HG02798 (cell line): ENCODE results near the gene TYW3.
"Not testable (repeated sequence)": the region's sequence is repeated elsewhere in the genome, so short reads cannot be mapped to it uniquely, and the experiment has no call there.

Experiments
- ATAC-seq: cut with Tn5 transposase; IDR thresholded peaks from one replicate; pipeline ENCODE4 v1.9.1; 2021; ENCODE audit warnings: mild to moderate bottlenecking; ENCODE audit not compliant: unreplicated experiment, poor library complexity

TYW3 gene

DNA sequence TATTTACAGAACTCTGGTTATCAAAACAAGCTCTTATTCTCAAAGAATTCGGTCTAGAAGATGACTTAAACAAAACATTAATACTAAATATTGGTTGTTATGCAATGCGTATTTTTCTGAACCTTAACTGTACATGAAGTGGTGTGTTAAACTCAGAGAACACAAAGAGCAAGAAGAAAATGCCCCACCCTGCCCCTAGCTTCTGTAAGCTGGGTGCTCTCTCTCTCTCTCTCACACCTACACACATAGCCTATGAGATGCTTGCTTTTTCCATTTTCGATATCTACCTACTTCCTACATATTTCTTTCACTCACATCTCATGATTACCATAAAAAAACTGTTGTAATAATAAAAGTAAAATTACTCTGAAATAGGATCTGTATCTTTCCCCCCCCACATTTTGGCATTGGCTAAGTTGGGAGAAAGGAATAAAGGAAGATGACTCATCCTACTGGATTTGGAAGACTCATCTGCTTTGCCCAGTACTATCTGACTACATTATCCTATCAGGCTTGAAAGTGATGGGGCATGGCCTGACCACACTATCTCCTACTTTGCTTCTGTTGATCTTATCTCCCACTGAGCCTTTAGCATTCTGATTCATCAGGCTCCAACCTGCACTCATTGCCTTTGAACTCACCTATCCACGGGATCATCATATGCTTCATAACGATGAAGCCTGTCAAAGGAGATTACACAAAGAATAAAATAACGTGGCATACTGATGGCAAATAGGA, 3.0 kb upstream of the TYW3 start:
- no peak for ATAC-seq

- ATAC-seq: peak; percentile 27
Measured at GRCh38 chr1:74731399-74732052, 1.4 kb upstream of the TYW3 start.

GRCh38 chr1:74732071-74732946, 643 bp upstream of the TYW3 start:
- ATAC-seq: peak; percentile 21

DNA sequence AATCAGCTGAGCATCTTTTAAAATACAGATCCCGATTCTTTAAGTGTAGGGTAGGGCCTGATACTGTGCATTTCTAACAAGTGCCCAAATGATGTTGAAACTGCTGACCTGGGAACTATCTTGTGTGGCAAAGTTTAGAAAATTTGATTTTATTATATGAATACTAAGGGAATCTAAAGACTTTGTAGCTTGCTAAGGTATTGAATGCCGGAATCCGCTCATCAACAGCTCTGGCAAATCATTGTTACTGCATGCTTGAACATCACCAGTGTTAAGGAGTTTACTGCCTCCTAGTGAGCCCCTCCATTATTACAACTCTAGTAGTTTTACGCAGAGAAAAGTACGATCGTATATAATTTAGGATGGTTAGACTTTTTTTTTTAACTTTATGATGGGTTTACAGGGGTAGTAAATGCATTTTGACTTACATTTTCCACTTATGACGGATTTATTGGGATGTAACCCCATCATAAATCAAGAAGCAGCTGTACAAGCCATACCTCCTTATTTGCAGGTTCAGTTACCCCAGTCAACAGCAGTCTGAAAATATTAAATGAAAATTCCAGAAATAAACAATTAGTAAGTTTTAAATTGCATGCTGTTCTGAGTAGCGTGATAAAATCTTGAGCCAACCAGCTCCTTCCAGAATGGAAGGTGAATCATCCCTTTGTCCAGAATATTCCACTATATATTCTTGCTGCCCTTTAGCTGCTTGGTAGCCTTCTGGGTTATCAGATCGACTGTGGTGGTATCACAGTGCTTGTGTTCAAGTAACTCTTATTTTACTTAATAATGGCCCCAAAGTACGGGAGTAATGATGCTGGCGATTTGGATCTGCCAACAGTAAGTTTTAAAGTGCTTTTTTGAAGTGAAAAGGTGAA, 892 bp downstream of the TYW3 start:
- ATAC-seq: peak; percentile 54

GRCh38 chr1:74737333-74737732, 4.4 kb downstream of the TYW3 start:
- ATAC-seq: no peak

- ATAC-seq: not testable (repeated sequence)
Measured at GRCh38 chr1:74740307-74740980, 7.5 kb downstream of the TYW3 start.

GRCh38 chr1:74745247-74745646, 12.3 kb downstream of the TYW3 start:
- not testable (repeated sequence) for ATAC-seq

DNA sequence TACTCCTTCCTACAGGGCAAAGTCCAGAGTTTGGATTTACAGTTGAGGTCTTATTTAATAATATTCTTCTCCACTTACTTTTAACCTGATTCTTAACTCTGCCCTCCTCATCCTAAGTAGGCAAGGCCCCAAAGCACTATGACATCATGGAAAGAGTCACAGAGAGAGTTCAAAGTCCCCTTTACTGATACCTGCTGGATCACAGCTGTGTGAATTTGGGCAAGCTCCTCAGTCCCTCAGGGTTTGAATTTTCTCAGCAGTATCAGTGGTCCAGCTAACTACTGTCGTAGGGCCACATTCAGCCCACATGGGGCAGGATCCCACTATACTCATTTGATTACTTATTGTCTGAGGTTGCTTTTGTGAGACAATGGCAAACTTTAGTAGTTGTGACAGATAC, 16.0 kb downstream of the TYW3 start:
- peak; percentile 95 for ATAC-seq

- ATAC-seq: no peak
Measured at GRCh38 chr1:74753104-74753503, 20.2 kb downstream of the TYW3 start.

DNA sequence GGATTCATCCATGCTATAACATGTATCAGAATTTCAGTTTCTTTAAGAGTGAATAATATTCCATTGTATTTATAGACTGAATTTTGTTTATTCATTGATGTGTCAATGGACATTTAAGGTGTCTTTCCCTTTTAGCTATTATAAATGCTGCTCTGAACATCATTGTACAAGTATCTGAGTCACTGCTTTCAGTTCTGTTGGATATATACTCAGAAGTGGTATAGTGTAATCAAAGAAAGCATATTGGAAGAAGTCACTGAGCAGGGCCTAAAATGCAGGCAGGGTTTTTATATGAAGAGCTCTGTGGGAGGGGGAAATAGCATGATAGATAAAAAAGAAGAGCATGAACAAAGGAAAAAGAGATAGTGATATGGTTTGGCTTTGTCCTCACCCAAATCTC, 22.5 kb downstream of the TYW3 start:
- ATAC-seq: no peak

GRCh38 chr1:74756650-74757049, 23.7 kb downstream of the TYW3 start:
- not testable (repeated sequence) for ATAC-seq

- no peak for ATAC-seq
Measured at GRCh38 chr1:74763807-74764206, 30.9 kb downstream of the TYW3 start.

DNA sequence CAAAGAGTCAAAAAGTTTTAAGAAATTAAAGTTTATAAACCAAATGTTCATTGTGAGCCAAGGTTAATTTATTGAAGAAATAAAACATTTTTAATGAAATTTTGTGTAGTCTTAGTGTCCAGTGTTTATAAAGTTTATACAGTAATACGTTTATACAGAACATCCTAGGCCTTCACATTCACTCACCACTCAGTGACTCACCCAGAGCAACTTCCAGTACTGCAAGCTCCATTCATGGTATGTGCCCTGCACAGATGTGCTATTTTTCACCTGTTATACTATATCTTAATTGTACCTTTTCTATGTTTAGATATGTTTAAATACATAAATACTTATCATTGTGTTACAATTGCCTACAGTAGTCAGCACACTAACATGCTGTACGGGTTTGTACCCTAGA, 33.6 kb downstream of the TYW3 start:
- no peak for ATAC-seq

GRCh38 chr1:74767490-74767889, 34.5 kb downstream of the TYW3 start:
- peak; percentile 46 for ATAC-seq

DNA sequence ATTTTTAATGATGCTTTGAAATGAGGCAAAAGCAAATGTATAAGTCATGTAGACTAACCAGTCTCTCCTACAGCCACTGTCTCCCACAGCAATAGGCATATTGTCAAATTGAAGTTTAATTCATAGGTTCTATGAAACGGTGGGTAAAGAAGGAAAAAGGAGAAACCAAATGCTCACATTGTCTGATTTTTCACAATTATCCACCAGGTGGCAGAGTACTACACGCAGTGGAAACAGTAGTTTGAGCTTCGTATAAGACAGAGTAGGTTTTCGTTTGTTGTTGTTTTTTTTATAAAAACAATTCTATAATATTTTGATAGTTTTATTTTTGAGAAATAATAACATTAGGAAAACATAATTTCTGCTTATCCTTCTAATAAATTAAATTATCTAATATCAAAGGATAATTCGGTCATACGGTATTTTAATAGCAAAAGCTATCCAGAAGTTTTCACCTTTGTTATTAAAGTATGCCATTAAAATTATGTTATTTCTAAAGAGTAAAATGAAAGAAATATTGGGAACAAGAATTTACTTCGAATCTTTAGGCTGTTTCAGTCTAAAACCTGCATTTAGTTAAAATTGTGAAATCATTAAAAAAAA, 39.1 kb downstream of the TYW3 start:
- ATAC-seq: peak; percentile 72

DNA sequence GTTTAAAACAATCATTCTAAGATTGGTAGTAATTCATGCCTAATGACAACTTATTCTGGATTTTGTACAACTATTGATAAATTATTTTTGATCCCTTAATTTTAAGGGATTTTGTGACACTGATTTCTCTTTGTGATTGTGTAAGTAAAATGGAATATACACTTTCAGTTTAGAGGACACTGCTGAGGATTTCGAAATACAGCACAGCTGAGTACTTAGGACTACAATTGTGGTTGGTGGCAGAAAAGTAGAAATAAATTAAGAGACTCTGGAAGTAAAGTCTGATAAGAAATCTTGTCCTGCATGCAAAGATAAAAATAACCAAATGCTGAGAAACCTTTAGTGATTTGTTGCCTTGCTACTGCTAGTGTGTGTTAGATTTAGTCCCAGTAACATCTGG, 40.0 kb downstream of the TYW3 start:
- ATAC-seq: no peak

DNA sequence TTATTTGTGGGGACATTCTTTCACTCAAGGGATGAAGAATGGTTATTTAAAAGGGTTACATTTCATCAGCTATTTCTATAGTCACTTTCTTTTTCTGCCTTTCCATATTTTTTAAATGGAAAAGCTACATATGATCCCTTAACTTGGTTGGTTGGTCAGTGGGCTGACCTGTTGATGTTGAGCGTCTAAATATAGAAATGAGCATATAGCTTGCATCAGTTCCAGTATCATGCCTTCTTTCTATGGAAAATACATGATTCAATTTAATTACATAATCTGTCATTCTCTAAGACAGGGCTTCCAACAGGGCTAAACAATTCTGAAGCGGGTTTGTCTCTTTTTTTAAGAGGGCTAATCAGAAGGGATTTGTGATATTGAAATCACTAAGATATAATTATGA, 40.6 kb downstream of the TYW3 start:
- ATAC-seq: no peak

GRCh38 chr1:74775735-74776134, 42.8 kb downstream of the TYW3 start:
- ATAC-seq: no peak

DNA sequence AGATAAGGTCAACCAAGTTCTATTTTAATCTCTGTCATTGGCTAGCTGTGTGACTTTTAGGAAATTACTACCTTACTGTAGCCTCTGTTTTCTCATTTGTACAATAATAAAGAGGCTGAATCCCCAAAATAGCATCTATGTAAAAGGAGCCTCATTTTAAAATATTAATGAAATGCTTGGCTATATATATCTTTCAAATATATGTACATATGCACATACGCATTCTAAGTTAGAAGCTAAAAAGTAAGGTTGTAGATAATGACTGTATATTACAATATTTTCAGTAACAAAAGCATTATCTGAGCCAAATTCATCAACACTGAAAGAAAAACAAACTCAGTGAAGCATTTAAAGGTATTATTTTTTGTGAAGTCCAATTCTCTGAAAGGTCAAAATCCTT, 44.6 kb downstream of the TYW3 start:
- ATAC-seq: no peak
